ENCODE data around the gene DNAJC12.
"Not testable (repeated sequence)": the region's sequence is repeated elsewhere in the genome, so short reads cannot be mapped to it uniquely, and the experiment has no call there.

DNAJC12 gene

DNA sequence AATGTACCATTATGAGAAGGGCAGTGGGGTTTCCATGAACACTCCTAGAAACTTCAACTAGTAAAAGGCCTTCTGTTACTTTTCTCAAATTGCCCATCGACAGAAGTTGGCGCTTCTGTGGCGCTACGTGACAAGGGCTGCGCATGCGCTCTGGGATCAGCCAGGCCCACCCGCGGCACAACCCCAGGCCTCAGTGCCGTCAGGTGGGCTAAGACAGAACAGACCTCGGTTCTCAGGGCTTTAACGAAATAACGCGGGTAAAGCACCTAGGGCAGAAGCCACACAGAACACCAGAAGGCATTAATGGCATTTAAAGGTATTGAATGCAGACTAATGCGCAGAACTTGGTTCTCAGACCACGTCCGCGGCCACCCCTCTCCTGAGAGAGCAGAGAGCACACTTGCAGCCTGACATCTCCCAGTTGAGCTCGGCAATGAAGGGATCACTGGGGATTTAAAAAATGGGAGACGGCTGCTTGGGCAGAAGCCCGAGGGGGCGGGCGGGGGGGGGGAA, 74.4 kb downstream of the DNAJC12 start:
- DNase-seq (ENCODE audit: low read depth in 2 of 2): peak; percentile 56 to 71

DNA sequence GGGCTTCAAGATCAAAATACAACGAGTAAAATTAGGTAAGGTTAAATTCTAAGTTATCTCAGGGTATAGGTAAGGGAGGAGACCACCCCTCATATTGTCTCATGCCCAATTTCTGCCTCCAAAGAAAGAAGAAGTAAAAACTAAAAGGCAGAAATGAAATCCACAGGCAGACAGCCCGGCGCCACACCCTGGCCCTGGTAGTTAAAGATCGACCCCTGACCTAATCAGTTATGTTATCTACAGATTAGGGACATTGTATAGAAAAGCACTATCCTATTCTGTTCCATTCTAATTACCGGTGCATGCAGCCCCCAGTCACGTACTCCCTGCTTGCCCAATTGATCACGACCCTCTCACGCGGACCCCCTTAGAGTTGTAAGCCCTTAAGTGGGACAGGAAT, 75.4 kb downstream of the DNAJC12 start:
- DNase-seq (ENCODE audit: low read depth in 2 of 2): not testable (repeated sequence)

DNA sequence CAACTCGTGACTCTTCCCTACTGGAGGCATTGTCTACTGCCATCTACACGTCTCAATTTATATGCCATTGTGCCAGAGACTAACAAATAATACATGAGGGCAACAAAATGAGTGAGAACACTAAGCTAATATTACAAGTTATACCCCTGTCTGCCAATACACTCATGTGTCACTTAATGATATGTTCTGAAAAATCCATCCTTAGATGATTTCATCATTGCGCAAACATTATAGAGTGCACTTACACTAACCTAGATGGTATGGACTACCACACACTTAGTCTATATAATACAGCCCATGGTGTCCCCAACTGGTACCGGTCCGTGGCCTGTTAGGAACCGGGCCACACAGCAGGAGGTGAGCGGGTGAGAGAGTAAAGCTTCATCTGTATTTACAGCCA, 77.7 kb downstream of the DNAJC12 start:
- no peak for DNase-seq (ENCODE audit: low read depth in 2 of 2)
